Fibroblast of lung (primary cell): ENCODE results near the gene CNTF. TPM values are rescaled to one million over a fixed set of nuclear protein-coding genes. Genes with fewer than 3 reads are reported as not detected.

Source experiments
- DNase-seq, 2 donors: peaks; one replicate each; pipeline versions ENCODE4 v3.0.0 to v3.0.0-alpha.2; 2010; ENCODE audit warnings: low read depth in 2 of 2
- H2AFZ ChIP-seq: 2 replicates; pipeline ENCODE4 v1.5.1; 2012; ENCODE audit warnings: low read length, control low read depth, inconsistent platforms
- H3K27ac ChIP-seq: 2 replicates; pipeline ENCODE4 v1.5.1; 2011; ENCODE audit warnings: low read length, control low read depth; ENCODE audit not compliant: insufficient read depth
- H3K27me3 ChIP-seq: 2 replicates; pipeline ENCODE4 v1.5.1; 2011; ENCODE audit warnings: mild to moderate bottlenecking, low read length; ENCODE audit not compliant: control insufficient read depth, insufficient read depth
- H3K36me3 ChIP-seq: 2 replicates; pipeline ENCODE4 v1.5.1; 2011; ENCODE audit warnings: low read length; ENCODE audit not compliant: control insufficient read depth, insufficient read depth
- H3K4me1 ChIP-seq: 2 replicates; pipeline ENCODE4 v1.5.1; 2011; ENCODE audit warnings: low read length; ENCODE audit not compliant: control insufficient read depth, insufficient read depth; ENCODE audit errors: extremely low read depth
- H3K4me2 ChIP-seq: 2 replicates; pipeline ENCODE4 v1.5.1; 2011; ENCODE audit warnings: low read length, control low read depth; ENCODE audit not compliant: insufficient read depth; ENCODE audit errors: extremely low read depth
- H3K4me3 ChIP-seq, 4 experiments: fragments of 200-600 bp in 1 of 4; sonication (generic) in 1 of 4; replicated peaks in 1 of 4; 2 replicates each; pipeline ENCODE4 v1.5.1; 2011 to 2016; ENCODE audit warnings: low read length in 4 of 4, low read depth in 3 of 4, mild to moderate bottlenecking in 3 of 4, control low read depth in 2 of 4, inconsistent platforms in 1 of 4, mixed read lengths in 1 of 4; ENCODE audit not compliant: insufficient read depth in 1 of 4; ENCODE audit errors: control extremely low read depth in 1 of 4
- H3K79me2 ChIP-seq: 2 replicates; pipeline ENCODE4 v1.5.1; 2012; ENCODE audit warnings: mild to moderate bottlenecking, low read length, inconsistent platforms; ENCODE audit not compliant: control insufficient read depth, insufficient read depth
- H3K9ac ChIP-seq: 2 replicates; pipeline ENCODE4 v1.5.1; 2011; ENCODE audit warnings: mild to moderate bottlenecking, low read length, control low read depth; ENCODE audit not compliant: insufficient read depth
- H3K9me3 ChIP-seq: 2 replicates; pipeline ENCODE4 v1.5.1; 2012; ENCODE audit warnings: low read depth, low read length; ENCODE audit not compliant: control insufficient read depth, insufficient read depth
- H4K20me1 ChIP-seq: 2 replicates; pipeline ENCODE4 v1.5.1; 2011; ENCODE audit warnings: low read length; ENCODE audit not compliant: control insufficient read depth, insufficient read depth; ENCODE audit errors: extremely low read depth
- CTCF ChIP-seq, 2 donors: IDR thresholded peaks in 1 of 2; conservative IDR thresholded peaks in 1 of 2; 1 replicate in 1 of 2; 2 replicates in 1 of 2; pipeline ENCODE4 v1.5.1; 2011 to 2012; ENCODE audit warnings: low read length in 2 of 2, control low read depth in 1 of 2, inconsistent platforms in 1 of 2, low read depth in 1 of 2, mild to moderate bottlenecking in 1 of 2
- EZH2 ChIP-seq: IDR thresholded peaks from 2 replicates; pipeline ENCODE4 v1.5.1; 2012; ENCODE audit warnings: low read length, control low read depth, mild to moderate bottlenecking; ENCODE audit errors: missing control alignments
- polyA plus RNA-seq, 2 donors: library from polyadenylated mRNA; depleted of rRNA in 1 of 2; stranded (reverse) in 1 of 2; unstranded in 1 of 2; fragments of >200 nt; gene quantifications; 2 replicates each; pipeline ENCODE4 v1.2.1, GENCODE V29; 2011 to 2012; ENCODE audit warnings: missing spikeins in 1 of 2
- total RNA-seq: library from RNA; depleted of rRNA; stranded (reverse); fragments of >200 nt; gene quantifications from 2 replicates; pipeline ENCODE4 v1.2.1, GENCODE V29; 2014

CNTF gene
- total and polyA plus RNA-seq, 2 donors (not counting 1 experiment from before 2014, with no cell fraction given), result 0.73 to 1.2 TPM

- TF ChIP-seq CTCF (conservative IDR thresholded peaks at IDR 0.05 in 1 of 2, IDR thresholded peaks at IDR 0.05 in 1 of 2; ENCODE audit: low read depth in 1 of 2, low read length in 2 of 2) (no peak), EZH2 (no peak)
- Histone ChIP-seq H3K27me3 (no peaks in the 10 kb centered on the region), H3K27ac (no peak overlapping the region), H2AFZ (no peak overlapping the region), H3K9me3 (no peaks in the 10 kb centered on the region), H3K36me3 (no peaks in the 10 kb centered on the region), H3K79me2 (no peaks in the 10 kb centered on the region), H3K4me2 (no peak overlapping the region), H4K20me1 (no peaks in the 10 kb centered on the region), H3K9ac (no peak overlapping the region), H3K4me3 (no peak overlapping the region), H3K4me1 (no peaks in the 10 kb centered on the region)
- no peak for DNase-seq
These were observed 27.2 kb downstream of the CNTF start for GRCh38 chr11:58649623-58650022.

GRCh38 chr11:58650496-58650895, 28.0 kb downstream of the CNTF start:
- no peaks in the 10 kb centered on the region for H3K4me1 ChIP-seq
- no peaks in the 10 kb centered on the region for H3K36me3 ChIP-seq
- no peak overlapping the region for H3K27ac ChIP-seq
- TF ChIP-seq EZH2 (no peak), CTCF (conservative IDR thresholded peaks at IDR 0.05 in 1 of 2, IDR thresholded peaks at IDR 0.05 in 1 of 2; ENCODE audit: low read depth in 1 of 2, low read length in 2 of 2) (no peak)
- no peaks in the 10 kb centered on the region for H3K27me3 ChIP-seq
- H3K4me2 ChIP-seq, result no peak overlapping the region
- no peak overlapping the region for H2AFZ ChIP-seq
- no peaks in the 10 kb centered on the region for H4K20me1 ChIP-seq
- no peak overlapping the region for H3K4me3 ChIP-seq
- no peaks in the 10 kb centered on the region for H3K79me2 ChIP-seq
- H3K9me3 ChIP-seq, result no peaks in the 10 kb centered on the region
- no peak for DNase-seq
- H3K9ac ChIP-seq, result no peak overlapping the region

GRCh38 chr11:58652726-58653280, 30.3 kb downstream of the CNTF start:
- no peaks in the 10 kb centered on the region for H3K4me1 ChIP-seq
- no peak overlapping the region for H3K9ac ChIP-seq
- no peaks in the 10 kb centered on the region for H3K27me3 ChIP-seq
- H3K36me3 ChIP-seq, result no peaks in the 10 kb centered on the region
- TF ChIP-seq EZH2 (no peak), CTCF (conservative IDR thresholded peaks at IDR 0.05 in 1 of 2, IDR thresholded peaks at IDR 0.05 in 1 of 2; ENCODE audit: low read depth in 1 of 2, low read length in 2 of 2) (no peak)
- H4K20me1 ChIP-seq, result no peaks in the 10 kb centered on the region
- no peak overlapping the region for H3K4me3 ChIP-seq
- no peaks in the 10 kb centered on the region for H3K9me3 ChIP-seq
- DNase-seq, result no peak
- no peak overlapping the region for H3K27ac ChIP-seq
- no peak overlapping the region for H3K4me2 ChIP-seq
- H3K79me2 ChIP-seq, result no peaks in the 10 kb centered on the region
- H2AFZ ChIP-seq, result no peak overlapping the region
